Pulmonary artery endothelial cell (primary cell): Measurements from ENCODE around the gene KSR2. TPM values are rescaled to one million over a fixed set of nuclear protein-coding genes. Genes with fewer than 3 reads are reported as not detected.

Source experiments
- DNase-seq: peaks from one replicate; pipeline ENCODE4 v3.0.0-alpha.2; 2011; ENCODE audit warnings: low read depth, low spot score
- total RNA-seq: library from RNA; depleted of rRNA; stranded (reverse); fragments of >200 nt; gene quantifications from 2 replicates; pipeline ENCODE4 v1.2.3, GENCODE V29; 2014

Gene KSR2
- total RNA-seq, 1 donor from 2014 or later, result 0.99 TPM

DNA sequence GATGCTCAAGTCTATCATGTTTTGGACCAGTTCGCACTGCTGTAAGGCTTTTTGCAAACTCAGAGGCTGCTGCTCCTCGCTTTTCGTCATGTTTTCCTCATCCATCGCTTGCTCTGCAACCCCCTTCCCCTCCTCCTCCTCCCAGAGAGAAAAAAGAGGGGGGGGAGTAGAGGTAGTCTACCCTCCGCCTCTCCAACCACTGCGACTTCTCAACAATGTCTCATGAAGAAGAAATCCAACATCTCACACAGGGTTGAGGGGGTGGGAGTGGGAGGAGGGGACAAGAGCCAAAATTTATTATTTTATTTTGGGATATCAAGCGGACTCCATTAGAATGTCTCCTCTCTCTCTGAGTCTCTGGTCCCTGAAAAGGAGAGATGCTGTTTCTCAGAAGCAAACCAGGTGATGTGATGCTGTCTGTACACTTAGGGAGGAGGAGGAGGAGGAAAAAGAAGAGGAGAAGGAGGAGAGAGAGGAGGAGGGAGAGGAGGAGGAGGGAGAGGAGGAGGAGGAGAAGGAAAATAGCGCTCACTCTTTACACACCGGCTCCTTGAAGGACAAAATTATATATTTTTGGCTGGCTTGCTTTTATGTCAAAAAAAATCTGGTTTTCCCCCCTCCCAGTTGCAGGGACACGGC is 520 bp downstream of the KSR2 start:
- no peak for DNase-seq

DNA sequence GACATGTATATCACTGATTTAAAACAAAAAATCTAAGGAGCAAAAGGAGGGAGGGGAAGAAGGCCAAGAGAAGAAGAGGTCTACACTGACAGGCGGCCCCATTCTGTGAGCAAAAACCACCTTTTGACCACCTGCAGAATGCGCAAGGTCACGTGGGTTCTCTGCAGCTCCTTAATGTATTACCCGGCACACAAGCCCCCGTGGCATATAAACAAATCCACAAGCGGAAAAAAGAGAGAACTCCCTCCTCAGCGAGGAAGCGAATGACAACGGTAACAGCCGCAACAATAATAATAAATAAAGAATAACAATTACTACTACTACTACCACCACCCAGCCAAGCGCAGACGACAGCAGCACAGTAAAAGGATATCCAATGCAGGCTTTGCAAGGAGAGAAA is 1.3 kb downstream of the KSR2 start:
- no peak for DNase-seq

DNA sequence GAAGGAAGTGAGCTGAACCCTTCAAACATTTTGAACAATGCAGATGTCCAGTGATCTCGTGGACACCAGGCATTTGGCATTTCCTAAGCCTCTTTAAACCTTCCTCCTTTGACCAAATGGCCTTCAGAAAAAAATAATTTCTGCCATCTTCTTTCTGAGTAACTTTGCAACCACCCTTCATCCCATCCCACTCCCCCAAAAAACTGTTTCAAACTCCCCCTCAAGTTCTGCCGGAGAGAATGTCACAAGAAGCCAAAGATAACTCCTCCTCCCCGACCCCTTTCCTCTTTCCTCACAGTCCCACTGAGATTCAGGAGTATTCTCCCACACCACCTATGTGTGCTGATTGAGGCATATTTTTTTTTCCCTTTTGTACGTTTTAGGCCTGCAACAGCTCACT is 1.7 kb downstream of the KSR2 start:
- no peak for DNase-seq

DNA sequence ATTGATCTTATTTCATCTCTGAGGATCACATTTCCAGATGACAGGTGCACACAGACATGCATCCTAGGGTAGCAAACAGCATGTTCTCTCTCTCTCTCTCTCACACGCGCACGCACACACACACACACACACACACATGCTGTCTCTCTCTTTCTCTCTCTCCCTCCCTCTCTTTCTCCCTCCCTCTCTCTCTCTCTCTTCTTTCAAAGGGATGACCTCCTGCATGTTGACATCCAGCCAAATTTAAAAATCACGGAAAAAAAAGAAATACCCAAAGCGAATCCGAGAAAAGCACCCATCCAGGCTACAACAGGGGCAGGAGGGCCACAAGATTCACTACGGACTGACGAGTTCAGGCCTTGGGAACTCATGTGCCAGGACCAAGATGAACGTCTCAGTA is 2.3 kb downstream of the KSR2 start:
- DNase-seq, result no peak

DNA sequence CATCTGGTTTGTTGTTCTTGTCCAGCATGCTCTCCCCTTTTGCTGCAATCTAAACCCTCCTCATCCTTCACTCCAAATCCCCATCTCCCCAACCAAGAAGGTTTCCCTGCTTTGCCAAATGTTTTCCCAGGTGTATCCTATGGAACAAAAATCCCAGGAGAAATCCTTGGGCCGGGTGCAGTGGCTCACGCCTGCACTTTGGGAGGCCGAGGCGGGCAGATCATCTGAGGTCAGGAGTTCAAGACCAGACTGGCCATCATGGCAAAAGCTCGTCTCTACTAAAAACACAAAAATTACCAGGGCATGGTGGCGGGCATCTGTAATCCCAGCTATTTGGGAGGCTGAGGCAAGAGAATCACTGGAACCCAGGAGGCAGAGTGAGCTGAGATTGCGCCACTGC is 5.0 kb downstream of the KSR2 start:
- DNase-seq, result no peak

DNA sequence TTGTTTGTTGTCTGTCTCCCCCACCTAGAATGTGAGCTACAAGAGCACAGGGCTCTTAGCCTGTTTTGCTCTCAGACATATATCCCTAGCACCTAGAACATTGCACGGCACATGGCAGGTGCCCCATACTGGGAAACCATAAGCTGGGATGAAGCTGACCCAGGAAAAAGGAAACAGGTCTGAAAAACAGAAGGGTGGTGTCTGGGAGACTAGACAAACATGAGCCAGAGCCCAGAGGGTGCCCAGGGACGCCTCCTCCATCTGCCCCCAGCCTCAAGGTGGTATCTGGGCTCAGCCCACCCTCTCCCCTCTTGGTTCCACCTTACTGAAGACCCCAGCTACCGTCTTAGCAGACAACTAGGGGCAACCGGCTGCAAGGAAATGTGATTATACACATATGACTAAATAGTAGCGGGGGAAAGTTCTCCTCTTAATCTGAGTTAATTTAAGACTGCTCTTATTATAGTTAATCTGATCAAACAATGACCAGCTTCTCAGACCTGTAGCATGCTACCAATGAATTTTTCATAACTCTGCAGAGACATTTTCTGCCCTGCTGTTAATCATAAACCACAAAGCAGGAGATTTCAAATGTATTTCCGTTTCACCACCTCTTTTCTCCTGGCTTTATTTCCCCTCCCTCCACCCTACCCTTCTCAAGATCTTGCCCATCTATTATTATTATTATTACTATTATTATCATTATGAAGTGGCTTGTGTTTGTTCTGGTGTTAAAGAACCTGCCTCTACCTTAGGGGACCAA is 31.9 kb downstream of the KSR2 start:
- no peak for DNase-seq

DNA sequence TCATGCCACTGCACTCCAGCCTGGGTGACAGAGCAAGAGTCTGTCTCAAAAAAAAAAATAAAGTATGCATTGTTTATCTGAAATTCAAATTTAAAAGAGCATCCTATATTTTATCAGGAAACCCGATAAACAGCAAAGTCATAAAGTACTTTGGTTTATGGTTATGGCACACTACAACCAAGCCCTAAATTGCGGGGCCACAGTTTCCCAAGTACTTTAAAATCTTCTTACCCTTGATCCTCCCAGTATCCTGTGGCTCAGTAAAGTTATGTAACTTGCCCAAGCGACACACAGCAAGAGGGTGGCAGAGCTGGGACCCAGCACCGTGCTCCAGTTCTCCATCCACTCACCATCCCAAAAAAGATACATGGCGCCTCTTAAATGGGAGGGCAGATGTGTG is 35.2 kb downstream of the KSR2 start:
- no peak for DNase-seq

DNA sequence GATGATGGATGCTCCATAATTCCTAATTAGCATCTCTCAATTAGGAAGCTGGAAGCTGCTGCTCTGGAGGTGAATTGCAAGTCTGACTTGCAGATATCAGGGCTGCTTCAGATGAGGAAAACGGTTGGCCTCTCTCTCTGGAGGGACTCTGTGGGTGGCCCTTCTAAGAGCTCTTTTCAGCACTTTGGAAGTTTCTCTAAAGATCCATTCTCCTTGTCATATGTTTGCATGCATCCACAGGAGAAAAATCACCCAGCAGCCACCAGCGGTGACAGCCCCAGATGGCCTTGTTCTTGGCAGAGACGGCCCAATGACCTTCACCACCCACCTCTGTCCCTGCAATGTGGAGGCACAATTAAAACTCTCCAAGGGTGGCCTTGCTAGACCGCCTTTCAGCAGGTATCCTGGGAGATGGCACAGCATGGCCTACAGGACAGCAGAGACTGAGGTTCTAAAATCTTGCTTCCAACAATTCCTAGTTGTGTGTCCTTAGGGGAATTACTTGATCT is 42.3 kb downstream of the KSR2 start:
- DNase-seq, result no peak

DNA sequence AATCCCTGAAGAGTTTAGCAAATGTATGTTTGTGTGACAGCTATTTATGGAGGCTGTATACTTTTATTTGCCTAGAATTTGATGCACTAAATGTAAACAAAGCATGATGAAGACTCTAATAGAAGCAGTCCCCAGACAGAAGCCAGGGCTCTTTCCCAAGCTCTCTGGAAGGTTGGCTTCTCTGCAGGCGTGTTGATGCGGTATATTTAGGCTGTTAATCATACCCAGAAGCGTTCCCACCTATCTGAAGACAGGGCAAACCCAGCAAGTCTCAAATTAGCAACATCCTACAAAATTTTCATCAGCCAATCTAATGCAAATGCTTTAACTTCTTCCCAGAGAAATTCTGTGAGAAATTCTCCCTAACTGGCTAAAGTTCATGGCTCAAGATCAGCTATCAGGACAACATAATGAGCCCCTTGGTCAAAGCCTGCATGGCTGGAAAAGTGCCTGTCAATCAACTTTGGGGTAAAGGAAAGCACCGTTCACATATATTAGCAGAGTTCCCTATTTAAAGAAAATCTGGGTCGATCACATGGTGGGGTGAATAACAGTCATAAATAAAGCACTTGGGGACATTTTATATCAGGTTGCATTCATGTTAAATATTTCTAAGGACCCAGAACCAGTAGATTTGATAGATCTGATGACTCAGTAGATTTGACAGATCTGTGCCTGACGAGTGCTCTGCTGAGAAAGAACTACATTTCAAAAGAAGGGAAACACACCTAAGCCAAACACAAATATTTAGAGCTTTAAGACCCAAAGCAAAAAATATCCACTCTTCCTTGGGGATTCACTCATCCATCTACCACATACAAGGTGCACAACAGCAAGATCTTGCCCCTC is 46.6 kb downstream of the KSR2 start:
- no peak for DNase-seq

DNA sequence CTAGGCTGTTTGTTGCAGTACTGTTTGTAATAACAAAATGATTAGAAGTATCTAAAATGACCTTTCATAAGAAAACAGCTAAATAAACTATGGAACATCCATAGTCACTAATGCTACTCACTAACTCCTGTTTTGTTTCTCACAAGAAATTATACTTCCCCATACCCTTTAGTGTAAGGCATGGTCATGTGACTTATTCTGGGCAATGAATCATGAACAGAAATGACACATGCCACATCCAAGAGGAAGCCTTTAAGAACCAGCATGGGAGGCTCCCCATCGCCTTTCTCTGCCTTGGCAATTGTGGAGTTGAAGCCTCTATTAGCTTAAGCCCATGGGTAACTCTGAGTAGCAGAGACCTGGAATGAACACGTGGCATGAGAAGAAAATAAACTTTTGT is 49.3 kb downstream of the KSR2 start:
- DNase-seq, result no peak

DNA sequence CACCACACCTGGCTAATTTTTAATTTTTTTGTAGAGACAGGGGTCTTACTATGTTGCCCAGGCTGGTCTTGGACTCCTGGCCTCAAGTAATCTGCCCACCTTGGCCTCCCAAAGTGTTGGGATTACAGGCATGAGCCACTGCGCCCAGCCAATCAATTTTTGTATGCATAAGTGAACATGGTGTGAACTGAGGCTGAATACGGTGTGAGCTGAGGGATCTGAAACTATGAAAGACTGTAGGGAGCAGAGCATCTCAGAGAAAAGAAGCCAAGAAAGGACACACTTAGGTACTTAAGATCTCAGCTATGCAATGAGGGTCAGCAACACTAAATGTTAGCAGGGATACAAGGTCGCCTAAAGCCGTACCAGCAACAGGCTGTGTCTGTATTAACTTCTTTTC is 54.1 kb downstream of the KSR2 start:
- no peak for DNase-seq

DNA sequence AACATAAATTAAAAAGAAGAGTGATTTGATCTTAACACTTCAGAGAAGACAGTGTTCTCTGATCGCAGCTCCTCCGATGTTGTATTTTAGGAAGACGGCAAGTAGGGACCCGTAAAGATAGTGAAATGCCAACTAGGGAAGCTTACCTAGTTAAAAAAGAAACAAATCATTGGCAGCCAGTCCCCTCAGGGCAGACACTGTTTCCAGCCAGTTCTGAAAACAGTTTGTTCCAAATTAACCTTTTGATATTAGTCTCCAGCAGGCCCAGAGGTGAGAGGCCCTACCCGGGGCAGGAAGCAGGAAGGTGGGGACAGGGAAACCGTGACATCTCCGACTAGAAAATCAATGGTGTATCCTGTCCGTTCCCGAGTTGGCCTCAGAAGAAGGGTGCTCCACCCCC is 56.0 kb downstream of the KSR2 start:
- no peak for DNase-seq

DNA sequence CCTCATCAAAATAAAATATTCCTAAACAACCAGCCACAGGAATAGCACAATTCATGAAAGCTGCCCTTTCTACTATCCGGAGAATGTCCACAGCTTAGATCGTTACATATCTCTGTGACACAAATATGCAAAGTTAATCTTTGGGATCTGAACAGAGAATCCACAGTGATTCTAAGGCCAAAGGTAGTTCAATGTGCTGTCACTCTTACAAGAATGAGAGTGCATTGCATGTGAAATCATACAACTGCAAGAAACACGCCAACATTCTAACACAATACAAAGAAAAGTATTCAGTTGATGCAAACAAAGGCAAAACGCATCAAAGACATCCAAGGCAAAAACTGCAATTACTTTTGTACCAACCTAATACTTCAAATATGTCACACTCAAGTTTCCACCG is 60.4 kb downstream of the KSR2 start:
- DNase-seq, result no peak

DNA sequence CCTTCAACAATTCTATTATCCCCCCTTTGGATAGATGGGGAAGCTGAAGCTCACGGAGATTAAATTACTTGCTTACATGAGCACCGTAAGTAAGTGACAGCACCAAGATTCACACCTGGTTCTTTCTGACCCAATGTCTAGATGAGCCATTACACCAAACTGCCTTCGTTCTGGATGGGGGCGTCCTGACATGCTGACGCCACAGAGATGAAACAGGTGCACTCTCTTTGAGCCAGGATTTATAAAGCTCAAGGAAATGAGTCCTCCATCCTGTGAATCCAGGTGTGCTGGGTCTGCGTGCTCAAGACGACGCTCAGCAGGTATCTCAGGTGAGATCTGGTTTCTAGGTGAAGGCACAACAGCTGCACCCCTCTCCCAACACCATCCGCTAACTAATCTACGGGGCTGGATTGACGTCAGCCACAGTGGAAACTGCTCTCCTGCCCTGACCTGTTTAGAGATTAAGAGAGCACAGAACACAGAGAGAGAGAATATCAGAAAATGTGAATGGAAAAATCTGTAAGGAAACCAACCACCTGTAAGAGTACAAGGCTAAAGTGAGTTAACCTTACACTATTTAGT is 61.6 kb downstream of the KSR2 start:
- DNase-seq, result no peak

DNA sequence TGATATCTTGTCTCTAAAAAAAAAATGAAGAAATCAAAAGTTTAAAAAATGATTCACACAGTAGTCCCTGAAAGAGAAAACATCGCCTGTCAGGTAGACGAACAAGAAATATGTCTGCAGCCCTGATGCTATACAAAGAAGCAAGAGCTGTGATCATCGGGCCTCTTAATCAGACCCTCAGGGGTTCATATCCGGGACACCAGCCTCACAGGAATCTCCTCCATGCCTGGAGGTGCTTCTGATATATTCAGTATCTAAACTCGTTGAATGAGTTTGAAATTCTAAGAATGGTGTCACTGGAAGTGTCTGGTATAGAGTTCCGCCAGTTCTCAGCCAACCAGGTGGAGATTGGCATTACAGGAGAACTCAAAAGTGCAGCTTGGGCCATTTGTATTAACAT is 64.7 kb downstream of the KSR2 start:
- DNase-seq, result no peak

DNA sequence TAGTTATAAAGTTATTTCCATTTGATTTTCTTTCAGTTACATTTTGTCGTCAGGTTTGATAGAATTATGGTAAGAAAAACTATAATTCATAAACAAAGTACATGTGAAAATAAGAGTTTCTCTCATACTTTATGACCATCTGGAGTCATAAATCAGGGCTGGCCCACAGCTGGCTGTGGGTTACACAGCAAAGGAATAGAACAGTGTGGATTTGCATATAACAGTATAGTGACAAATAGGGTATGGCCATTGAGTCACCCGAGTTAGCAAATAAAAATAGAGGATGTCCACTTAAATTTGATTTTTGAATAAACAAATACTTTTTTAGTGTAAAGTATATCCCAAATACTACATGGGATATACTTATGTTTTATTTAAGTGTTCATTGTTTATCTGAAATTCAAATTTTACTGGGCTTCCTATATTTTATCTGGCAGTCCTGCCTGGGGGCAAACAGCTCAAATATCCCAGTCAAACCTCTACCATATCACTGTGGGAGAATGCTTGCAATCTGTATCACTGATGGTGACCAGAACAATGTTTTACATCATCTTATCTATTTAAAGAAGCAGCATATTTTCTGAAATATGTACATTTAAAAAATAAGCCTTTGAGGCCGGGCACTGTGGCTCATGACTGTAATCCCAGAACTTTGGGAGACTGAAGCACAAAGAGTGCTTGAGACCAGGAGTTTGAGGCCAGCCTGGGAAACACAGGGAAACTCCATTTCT is 65.5 kb downstream of the KSR2 start:
- DNase-seq, result no peak

DNA sequence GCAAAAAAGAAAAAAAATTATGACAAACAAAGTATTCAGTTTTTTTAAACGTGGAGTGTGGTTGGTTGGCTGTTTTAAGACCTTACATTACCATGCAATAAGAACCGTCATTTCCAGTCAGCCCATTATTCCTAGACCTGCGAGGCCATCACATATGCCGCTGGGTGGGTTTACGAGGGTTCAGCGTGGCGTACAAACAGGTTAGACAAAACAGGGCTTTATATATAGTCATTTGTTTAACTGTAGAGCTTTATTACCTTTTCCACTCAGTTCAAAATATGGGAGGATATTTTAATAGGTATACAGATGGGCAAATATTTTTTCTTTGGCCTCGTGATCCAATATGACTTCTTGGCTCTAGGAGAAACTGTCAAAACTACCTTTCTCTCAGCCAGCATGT is 67.2 kb downstream of the KSR2 start:
- DNase-seq, result no peak

DNA sequence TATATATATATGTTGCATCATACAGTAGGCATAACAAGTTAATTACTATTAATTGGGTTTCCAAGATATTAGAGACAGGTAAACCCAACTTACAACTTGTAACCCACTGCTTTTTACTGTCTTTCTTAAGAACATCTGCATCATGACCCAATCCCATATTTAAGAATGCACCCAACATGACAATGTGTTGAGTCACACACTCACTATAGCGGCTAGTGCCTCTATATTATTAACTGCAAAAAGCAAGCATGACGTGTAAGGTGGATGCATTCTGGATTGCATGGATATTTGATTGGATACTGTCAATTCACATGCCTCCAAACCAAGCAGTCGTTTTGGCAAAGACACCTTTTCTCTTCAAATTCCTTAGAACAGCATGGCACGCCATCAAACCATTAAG is 68.2 kb downstream of the KSR2 start:
- no peak for DNase-seq

DNA sequence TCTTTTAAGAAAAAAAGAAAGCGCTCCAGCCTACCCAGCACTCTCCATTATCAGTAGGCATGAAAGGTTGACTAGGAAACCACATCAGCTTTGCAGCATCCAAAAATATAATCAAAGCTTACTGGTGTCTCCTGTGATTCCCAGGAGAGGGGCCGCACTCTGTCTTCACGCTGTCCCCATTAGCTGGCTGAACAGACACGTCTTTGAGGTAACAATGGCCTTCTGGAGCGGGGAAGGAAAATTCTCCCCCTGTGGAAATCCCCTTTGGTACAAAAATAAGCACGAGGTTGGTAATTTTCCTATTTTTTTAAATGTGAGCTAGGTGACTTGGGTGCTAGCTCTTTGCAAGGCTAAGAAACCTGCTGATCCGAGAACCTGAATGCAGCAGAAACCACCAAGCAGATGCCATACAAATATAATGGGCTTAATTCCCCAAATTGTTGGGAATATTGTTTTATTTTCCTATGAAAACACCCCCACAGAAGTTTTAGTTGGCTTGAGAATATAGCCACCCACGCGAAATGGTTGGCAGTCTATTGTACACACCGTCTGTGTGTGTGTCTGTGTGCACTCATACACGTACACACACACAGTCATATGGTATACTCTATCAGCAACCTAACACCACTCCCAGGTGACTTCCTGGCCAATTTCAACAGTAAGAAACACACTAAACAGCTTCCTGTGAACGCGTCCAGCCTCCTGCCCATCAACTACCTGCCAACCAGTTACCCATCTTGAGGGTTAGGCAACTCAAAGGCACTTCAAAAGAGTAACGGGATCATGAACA is 71.2 kb downstream of the KSR2 start:
- no peak for DNase-seq

DNA sequence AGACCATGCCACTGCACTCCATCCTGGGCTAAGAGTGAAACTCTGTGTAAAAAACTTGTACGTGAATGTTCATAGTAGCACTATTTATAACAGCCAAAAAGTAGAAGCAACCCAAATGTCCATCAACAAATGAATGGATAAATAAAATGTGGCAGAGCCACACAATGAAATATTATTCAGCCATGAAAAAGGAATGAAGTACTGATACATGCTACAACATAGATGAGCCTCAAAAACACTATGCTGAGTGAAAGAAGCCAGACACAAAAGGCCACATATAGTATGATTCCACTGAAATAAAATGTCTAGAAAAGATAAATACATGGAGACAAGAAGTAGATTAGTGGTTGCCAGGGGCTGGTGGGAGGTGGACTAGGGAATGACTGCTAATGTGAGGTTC is 72.8 kb downstream of the KSR2 start:
- no peak for DNase-seq
